AG04449 (cell line): ENCODE measurements around the gene LRRFIP1.

Experiments used
- CTCF ChIA-PET: fragments of 350-600 bp; formaldehyde crosslinking; extraction: SDS; loops from one replicate; lab custom pipeline; 2021; ENCODE audit warnings: antibody characterized with exemption; lab: Yijun Ruan, JAX
- POLR2A ChIA-PET: fragments of 400-600, 350-600 bp; formaldehyde crosslinking; extraction: SDS; loops from one replicate; lab custom pipeline; 2020; ENCODE audit warnings: antibody characterized with exemption, inconsistent platforms; lab: Yijun Ruan, JAX
- DNase-seq: peaks from one replicate; pipeline ENCODE4 v3.0.0-alpha.2; 2010; ENCODE audit warnings: low read depth, low spot score
- H3K4me3 ChIP-seq: 2 replicates; pipeline ENCODE4 v1.5.1; 2011; ENCODE audit warnings: low read depth, mild to moderate bottlenecking, control low read depth, low read length
- CTCF ChIP-seq: IDR thresholded peaks from one replicate; pipeline ENCODE4 v1.5.1; 2011; ENCODE audit warnings: mild to moderate bottlenecking, moderate library complexity, low read length, control low read depth, inconsistent platforms; ENCODE audit not compliant: insufficient read depth; ENCODE audit errors: missing control alignments

Gene LRRFIP1

GRCh38 chr2:237597196-237598145 is 29.9 kb upstream of the LRRFIP1 start:
- no peak for TF ChIP-seq CTCF
- no peak overlapping the region for H3K4me3 ChIP-seq
- ChIA-PET CTCF (interaction anchor here (0.7 to 0.9 kb wide), 2 partner anchors 9 to 26 kb away, joined by 3 read pairs; no protein-coding TSS in a partner anchor), POLR2A (no interaction called here)
- no peak for DNase-seq

DNA sequence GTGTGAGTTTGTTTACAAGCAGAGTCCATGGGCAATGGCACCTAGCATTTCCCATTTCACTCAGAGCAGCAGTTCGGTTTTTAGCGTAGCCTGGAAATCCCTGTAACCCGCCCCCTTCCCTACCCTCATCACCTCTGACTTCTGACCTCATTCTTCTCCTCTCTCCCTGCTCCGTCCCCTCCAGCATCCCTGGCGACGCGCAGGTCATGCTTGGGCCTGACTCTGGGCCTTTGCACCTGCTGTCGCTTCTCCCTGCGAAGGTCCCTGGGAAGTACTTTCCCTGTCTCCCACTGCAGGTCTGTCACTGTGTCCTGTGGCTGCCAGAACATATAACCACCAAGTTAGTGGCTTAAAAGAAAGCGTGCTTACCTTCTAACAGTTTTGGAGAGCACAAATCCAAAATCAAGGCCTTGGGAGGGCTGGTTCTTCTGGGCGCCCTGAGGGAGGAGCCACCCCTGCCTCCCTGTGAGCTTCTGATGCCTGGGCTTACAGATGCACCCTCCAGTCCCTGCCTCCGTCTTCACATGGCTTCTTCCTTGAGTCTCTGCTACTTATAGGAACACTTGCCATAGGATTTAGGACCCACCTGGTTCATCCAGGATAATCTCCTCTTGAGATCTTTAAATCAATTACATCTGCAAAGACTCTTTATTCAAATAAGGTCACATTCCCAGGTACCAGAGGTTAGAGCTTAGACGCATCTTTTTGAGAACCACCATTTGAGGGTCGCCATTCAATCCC is 28.7 kb upstream of the LRRFIP1 start:
- TF ChIP-seq CTCF = no peak
- CTCF ChIA-PET = interaction anchor here (1.0 to 3.0 kb wide), 4 partner anchors 8 to 177 kb away, joined by 3 to 29 read pairs (median 8); partner anchors contain the start of gene RAB17
- no peak for DNase-seq

DNA sequence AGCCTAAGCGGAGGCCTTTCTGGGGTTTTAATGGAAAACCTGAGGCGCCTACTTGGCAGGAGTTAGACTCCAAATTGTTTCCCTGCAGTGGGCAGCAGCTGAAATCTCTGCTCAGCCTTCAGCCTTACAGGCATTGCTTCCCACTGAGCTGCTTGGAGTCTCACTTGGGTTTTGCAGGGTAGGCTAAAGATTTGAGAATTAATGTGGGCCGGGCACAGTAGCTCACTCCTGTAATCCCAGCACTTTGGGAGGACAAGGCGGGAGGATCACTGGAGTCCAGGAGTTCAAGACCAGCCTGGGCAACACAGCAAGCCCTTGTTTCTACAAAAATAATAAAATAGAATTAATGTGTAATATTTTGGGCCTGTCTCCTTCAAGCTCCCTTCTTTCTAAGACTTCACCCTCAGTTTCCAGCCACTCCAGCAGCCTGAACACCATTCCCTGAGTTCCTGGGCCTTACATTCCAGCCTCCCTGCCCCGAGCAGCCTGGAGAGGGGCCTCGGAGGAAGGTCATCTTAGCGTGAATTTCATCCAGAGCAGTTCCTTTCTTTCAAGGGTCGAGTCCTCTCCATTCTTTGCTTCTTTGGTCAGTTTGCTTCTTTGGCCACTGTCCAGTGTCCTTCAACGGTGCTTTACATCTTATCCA is 27.8 kb upstream of the LRRFIP1 start:
- no peak for DNase-seq
- no peak overlapping the region for H3K4me3 ChIP-seq
- POLR2A ChIA-PET = no interaction called here
- CTCF ChIA-PET = interaction anchor here (0.5 to 3.0 kb wide), 8 partner anchors 9 to 176 kb away, joined by 3 to 29 read pairs (median 4); partner anchors contain the start of gene RAB17
- no peak for TF ChIP-seq CTCF

More for the DNA sequence above, 28.7 kb upstream of the LRRFIP1 start:
- POLR2A ChIA-PET = no interaction called here
- no peak overlapping the region for H3K4me3 ChIP-seq

DNA sequence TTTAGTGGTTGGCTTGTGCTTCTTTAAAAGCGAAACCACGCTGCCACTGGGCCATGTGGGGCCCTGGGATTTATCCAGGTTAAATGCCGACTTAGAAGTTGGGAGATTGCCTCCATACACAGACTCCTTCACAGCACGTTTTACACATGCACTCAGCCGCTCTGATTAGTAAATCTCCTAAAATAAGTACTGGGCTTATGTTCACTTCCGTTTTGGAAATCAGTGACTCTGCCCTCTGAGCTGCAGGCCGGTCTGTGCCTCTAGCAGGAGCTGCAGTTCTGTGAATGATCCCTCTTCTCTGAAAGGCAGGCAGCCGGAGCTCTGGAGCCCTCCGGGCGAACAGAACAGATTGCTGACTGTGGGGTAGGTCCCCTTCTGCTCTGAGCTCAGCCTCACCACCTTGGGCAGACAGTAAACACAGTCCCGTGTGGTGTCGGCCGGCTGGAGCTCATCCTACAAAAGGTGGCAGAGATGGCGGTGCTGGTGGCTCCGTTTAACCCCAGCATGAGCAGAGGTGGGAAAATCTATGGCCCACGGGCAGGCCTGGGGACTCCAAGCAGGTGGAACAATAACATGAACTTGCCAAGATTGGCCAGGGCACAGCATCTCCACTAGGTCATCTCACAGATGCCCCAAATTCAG is 27.1 kb upstream of the LRRFIP1 start:
- peak; percentile 25 for TF ChIP-seq CTCF
- DNase-seq = peak; percentile 37
- ChIA-PET CTCF (interaction anchor here (0.8 to 3.0 kb wide), 9 partner anchors 10 to 175 kb away, joined by 3 to 29 read pairs (median 4); partner anchors contain the start of gene RAB17), POLR2A (no interaction called here)
- H3K4me3 ChIP-seq = no peak overlapping the region

DNA sequence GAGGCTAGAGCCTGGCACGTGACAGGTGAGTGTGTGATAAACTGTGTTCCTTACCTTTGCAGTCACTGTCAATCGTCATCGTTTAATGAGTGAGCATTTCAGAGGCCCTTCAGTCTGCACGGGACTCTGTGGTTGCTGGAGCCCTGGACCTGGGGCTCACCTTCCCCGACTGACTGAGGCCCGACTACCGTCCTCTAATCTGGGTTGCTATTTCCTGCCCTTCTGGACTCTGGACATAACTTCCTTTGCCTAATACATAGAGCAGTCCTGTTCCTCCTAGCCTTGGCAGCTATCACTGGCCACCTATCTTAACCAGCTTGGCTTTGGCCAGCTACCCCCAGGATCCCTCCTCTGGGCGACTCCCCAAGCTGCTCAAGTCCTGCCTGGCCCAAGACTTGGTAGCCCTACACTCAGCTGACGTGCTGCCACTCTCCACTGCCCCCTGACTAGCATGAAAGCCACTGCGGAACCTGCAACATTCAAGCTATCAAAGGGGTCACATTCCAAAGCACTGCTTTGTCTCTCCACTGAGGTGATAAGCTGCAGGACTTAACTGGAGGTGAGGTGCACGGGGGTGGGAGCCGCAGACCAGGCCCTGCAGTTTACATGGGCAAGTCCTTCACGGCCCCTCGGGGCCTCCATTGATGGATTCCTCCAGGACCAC is 25.8 kb upstream of the LRRFIP1 start:
- no peak for TF ChIP-seq CTCF
- CTCF ChIA-PET = interaction anchor here (1.1 to 3.0 kb wide), 3 partner anchors 143 to 173 kb away, joined by 4 to 29 read pairs (median 10); no protein-coding TSS in a partner anchor
- no peak for DNase-seq
- POLR2A ChIA-PET = no interaction called here
- no peak overlapping the region for H3K4me3 ChIP-seq
